GM21723 (cell line): ENCODE data around the gene USP37.
A peak's percentile ranks its signal among the peaks of the same experiment; 100 is the strongest.

ENCODE experiments used
- ATAC-seq: cut with Tn5 transposase; IDR thresholded peaks from one replicate; pipeline ENCODE4 v1.9.1; 2021; ENCODE audit warnings: mild to moderate bottlenecking, moderate library complexity; ENCODE audit not compliant: unreplicated experiment

The USP37 gene, protein sequence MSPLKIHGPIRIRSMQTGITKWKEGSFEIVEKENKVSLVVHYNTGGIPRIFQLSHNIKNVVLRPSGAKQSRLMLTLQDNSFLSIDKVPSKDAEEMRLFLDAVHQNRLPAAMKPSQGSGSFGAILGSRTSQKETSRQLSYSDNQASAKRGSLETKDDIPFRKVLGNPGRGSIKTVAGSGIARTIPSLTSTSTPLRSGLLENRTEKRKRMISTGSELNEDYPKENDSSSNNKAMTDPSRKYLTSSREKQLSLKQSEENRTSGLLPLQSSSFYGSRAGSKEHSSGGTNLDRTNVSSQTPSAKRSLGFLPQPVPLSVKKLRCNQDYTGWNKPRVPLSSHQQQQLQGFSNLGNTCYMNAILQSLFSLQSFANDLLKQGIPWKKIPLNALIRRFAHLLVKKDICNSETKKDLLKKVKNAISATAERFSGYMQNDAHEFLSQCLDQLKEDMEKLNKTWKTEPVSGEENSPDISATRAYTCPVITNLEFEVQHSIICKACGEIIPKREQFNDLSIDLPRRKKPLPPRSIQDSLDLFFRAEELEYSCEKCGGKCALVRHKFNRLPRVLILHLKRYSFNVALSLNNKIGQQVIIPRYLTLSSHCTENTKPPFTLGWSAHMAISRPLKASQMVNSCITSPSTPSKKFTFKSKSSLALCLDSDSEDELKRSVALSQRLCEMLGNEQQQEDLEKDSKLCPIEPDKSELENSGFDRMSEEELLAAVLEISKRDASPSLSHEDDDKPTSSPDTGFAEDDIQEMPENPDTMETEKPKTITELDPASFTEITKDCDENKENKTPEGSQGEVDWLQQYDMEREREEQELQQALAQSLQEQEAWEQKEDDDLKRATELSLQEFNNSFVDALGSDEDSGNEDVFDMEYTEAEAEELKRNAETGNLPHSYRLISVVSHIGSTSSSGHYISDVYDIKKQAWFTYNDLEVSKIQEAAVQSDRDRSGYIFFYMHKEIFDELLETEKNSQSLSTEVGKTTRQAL

DNA sequence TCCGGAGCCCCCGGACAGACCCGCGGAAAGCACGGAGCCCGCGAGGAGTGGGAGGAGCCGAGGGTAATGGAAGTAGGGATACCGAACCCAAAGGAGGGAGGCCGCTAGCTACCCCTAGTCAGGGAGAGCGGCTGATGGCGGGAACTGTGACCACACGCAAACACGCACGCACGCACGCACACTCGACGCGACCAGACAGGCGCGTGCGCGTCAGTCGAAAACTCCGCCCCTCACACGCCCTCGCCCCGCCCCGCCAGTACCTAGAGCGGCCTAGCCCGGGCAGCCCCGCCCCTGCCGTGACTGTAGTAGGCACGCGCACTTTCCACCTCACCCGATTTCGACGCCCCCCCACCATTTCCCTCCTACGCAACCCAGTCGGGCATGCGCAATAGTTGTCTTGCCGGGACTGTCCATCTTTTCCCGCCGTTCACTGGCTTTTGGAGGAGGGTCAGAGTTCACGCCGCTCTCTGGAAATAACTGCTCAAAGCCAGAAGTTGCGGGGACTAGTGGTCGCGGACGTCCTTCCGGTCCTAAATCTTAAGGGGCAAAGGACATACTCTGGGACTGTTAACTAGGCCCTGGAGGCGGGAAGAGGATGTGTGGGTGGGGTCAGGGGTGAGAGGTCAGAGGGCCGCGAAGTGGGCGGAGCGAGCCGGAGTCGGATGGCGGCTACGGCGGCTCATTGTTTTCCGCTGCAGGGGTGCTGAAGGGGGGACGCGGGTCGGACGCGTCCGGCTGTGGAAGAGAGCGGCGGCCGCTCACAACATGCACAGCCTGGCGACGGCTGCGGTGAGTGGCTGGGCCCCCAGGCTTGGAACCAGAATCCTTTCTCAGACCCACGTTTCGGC lies at the start of gene USP37, which contains the start of gene CNOT9:
Gene USP37, minus strand, starts transcription at position 162 of the 848 bp plus-strand sequence. CDS start 9,698 bp downstream, outside the sequence.
Gene CNOT9, plus strand, starts transcription at position 650 of the 848 bp plus-strand sequence. Its CDS starts 116 bp downstream, at position 766.
- peak; percentile 76 for ATAC-seq

DNA sequence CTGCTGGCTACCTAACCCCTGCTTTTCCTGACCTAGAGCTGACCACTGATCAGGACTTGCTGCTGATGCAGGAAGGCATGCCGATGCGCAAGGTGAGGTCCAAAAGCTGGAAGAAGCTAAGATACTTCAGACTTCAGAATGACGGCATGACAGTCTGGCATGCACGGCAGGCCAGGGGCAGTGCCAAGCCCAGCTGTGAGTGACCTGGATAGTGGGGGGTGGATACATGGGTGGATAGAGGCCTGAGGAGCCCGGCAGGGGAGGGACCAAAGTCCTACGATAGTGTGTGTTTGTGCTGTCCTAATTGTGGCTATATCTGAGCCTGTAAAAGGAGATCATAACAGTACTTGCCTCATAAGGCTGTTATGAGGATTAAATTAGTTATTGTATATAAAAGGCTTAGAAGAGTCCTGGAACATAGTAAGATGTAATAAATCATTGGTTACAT lies 47.7 kb upstream of the USP37 start:
- ATAC-seq: no peak

DNA sequence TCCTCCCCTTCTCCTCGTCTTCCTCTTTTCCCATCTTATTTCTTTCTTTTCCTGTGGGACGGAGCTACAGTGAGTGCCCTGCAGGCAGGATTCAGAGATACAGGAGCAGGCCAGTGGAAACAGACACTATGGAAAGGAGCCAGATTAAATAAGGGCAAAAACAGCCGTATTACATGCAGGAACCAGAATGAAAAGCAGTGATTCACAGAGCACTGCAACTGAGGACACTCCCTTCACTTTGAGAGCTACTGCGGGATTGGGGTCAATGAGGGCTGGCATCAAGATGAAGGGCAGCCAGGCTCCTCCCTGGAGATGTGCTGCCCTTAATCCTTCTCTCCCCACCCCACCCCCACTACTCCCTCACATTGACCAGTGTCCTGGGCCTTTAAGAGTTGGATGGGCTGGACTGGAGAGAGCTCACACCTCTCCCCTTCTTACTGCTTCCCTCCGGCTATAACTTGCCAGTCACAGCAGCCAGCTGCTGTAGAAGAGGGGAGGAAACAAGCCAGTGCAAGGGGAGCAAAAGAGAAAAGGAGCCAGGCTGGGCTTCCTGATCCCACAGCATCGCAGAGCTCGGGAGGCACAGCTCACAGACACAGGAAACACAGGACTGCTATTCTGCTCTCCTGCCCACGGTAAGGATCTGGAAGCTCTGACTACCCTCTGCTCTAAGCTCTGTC lies 39.4 kb upstream of the USP37 start, which contains the start of gene PLCD4:
Gene PLCD4, plus strand, starts transcription at position 464 of the 680 bp plus-strand sequence. CDS start 7,841 bp downstream, outside the sequence.
- ATAC-seq: no peak

DNA sequence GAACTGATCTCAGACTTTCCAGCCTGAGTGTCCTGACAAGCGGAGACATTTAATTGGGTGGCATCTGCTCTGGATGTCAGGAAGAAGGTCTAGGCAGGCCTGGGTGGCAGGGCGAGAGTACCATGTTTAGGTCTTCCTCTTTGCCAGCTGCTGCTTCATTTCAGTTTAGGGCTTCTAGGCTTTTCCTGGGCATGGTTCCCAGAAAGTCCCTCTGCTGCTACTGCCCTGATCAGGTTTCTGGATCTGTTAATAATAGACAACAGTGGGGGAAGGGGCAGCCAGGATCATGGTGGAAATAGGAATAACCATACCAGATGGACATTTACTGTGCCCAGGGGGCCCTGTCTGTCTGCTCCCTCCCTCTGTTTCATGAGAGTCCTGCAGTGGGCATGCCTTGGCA lies 37.3 kb upstream of the USP37 start:
- ATAC-seq: no peak

DNA sequence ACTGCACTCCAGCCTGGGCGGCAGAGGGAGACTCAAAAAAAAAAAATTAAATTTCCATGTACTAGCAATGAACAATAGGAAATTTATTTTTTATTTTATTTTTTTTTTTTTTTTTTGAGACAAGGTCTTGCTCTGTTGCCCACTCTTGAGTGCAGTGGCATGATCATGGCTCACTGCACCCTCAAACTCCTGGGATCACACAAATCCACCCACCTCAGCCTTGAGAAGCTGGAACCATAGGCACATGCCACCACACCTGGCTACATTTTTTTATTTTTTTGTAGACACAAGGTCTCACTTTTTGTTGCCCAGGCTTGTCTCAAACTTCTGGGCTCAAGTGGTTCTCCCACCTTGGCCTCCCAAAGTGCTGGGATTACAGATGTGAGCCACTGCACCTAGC lies 17.4 kb upstream of the USP37 start:
- no peak for ATAC-seq

DNA sequence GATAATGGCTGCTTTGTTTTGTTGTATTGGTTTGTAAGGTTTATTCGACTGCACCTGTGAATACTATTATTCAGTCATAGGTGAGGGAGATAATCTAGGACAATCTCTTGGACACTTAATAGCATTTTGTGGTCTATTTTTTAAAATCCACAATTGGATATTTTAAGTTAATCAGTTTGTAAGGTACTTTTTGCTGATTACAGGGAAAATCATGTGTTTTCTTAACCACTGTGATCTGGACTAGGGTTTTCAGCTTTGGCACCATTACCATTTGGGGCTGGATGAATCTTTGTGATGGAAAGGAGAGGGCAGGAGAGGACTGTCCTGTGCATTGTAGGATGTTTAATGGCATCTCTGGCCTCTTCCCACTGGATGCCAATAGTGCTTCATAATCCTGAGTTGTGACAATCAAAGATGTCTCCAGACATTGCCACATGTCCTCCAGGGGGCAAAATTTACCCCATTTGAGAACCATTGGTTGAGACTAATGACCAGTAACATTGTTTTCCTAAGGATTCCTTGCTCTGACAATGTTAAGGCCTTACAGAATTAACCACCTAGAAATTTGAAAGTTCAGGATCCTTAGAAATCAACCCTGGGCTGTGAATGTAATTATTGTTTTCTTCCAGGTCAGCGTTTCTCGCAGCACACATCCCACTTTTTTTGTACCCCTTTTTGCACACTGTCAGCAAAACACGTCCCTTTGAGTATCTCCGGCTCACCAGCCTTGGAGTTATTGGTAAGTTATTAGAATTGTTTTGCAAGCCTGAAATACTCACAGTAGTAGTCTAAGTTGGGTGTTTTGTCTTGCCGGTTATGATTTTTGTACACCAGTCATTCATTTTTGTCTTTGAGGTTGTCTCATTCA lies 16.1 kb upstream of the USP37 start:
- ATAC-seq: no peak

DNA sequence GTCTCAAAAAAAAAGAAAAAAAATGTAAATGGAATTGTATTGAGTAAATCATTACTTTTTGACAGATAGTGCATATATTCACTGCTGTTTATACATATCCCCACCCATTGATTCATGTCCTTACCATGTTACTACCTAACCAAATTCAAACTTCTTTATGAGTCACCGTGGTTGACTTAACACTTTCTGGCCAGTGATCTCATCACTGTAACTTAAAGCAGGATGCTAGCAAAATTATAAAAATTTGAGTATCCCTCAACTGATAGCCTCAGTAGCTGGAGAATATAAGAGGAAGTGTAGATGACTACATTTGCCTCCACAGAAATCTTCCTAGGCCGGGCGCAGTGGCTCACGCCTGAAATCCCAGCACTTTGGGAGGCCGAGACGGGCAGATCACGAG lies 13.9 kb upstream of the USP37 start:
- ATAC-seq: peak; percentile 79

DNA sequence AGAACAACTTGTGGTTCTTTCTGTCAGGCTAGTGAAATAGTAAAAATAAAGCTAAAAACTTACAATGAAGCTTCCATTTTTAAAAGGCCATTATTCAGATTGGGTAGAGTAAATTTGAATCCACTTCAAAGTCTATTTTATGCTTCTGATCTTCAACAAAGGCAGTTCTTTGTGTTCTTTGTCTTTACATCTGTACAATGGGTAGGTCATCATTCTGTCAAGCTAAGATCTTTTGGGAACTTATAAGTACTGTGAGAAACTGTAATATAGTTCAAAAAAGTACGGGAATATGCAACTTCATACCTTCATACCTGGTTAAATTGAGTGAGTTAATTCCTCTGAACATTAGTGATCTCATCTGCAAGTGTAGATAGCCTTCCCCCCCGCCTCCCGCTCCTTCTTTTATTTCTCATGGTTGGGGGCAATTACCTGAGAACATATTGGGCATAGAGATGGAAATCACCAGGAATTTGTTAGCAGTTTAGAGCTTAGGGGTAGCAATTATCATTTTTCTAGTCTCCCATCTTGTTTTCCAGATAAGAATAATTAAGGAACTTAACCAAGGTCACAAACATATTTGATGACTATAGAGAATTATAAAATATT lies 10.2 kb upstream of the USP37 start:
- ATAC-seq: no peak

DNA sequence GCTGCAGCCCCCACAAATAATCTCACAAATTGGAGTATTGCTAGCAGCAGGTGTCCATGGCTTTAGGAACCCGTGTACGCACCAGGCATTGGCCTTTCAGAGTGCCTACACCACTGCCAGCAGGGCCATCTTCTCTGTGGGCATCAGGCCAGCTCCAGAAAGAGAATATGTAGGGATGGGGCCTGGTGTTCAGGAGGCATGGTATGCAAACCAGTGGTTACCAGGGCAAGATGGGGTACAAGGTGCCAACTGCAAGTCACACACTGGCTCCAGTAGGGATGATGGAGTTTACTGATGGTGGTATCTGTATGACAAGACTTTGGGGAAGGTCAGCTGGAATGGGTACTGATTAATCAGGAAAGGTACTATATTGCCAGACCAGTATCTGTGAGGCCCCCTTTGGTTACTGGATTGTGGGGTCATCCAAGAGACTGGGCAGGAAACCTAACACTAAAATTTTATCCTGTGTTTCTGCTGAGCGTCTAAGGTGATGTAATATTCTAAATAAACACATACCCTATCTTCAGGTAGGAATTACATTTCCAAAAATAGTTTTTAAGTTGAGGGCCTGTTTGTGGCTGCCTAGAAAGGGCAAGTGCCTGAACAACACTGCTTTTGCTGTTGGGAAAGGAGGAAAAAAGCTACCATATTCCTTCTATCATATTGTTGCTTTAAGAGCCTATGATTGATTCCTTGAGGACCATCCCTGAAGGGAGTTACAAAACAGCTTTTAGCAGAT lies 9.5 kb upstream of the USP37 start:
- ATAC-seq: no peak

DNA sequence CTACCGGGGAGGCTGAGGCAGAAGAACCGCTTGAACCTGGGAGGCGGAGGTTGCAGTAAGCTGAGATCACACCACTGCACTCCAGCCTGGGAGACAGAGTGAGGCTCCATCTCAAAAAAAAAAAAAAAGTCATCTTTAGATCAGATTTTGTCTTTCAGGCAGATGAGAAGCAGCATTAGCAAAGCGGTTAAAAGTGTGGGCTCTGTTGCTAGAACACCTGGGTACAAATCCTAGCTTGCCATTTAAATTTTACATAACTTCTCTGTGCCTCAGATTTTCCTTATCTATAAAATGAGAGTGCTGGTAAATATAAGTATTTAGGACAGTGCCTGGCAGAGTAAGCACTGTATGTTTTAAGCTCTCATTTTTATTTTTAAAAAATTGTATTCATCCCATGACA lies 8.7 kb upstream of the USP37 start:
- ATAC-seq: no peak

DNA sequence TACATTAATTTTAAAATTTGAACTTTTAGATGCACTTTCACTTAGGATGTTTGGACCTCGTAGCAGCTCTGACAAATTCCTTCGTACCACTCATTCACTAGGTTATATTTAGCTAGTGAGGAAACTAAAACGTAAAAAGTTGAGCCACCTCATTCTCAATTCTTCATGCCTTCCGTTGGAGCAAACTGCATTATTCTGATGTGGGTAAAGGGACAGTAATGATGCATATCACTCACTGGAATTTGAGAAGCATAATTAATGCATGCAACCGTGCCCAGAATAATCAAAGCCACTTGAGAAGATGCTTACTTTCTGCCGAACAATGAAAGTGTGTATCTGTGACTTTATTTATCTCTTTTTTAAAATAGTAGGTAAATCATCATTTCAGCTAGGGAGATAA lies 2.7 kb upstream of the USP37 start:
- ATAC-seq: no peak

DNA sequence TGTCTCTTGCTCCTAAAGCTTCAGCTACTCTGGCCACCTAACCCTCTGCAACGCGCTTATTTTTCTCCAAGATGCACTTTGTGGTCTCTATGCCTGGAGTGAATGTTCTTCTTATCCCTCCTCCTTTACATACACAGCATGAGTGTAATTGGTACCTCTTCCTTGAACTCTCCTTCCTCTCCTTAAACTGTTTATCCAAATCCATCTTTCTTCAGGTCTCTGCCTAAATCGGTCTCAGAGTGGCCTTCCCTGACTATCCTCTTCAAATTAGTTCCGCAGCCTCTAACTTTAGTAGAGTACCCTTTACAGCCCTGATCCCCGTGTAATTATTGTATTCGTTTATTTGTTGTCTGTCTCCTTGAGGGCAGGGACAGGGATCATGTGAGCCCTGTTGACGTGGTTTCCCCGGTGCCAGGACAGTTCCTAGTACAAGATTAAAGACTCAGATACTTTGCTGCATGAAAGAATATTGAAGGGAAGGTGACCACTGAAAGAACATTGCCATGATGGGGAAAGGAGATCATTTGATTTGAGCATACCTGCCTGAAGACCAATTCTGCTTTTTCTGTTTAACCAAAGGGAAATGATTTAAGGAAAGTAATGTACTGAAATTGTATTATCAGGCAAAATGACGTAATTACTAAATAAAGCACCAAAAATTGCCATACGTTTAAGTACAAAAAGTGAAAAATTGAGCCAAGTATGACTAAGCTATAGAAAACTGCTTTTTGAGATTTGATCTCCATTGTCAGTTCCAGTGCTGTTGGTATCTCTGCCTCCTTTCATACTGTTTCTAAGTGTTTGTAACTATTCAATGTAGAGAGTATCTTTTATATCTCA lies 1.7 kb upstream of the USP37 start:
- ATAC-seq: no peak

DNA sequence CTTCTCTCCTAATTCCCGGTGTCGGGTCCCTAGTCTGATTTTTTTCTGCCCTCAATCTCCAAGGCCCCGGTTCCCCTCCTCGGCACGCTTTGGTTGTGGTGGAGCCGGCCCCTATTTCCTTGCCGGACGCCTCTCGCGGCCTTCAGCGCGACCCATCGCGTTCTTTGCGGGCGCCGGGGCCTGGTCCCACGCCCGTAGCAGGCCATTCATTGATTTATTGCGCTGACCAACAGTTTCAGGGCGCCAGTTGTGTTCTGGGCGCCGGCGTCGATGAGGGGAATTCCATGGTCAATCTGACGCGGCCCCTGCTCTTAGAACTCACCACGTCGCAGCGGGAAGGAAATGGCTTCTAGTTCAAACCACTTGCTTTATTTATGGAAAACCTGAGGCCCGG lies 884 bp upstream of the USP37 start:
- peak; percentile 32 for ATAC-seq

DNA sequence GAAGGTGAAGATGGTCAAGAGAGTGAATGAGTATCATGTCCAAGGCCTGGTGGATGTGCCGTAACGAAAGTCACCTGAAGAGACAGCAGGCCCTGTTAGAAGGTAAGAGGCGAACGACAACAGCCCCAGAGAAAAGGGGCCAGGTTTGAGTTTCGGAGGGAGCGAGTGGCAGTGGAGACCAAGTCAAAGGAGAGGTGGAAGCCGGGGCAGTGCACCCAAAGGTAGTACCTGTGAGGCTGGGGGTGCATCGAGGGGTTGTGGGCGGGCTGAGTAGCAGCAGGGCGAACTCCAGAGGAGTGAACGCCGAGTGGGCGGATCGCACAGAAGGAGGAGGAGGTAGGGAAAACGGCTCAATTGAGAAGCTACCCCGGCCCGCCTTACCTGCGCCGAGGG lies 358 bp downstream of the USP37 start:
- ATAC-seq: peak; percentile 44

DNA sequence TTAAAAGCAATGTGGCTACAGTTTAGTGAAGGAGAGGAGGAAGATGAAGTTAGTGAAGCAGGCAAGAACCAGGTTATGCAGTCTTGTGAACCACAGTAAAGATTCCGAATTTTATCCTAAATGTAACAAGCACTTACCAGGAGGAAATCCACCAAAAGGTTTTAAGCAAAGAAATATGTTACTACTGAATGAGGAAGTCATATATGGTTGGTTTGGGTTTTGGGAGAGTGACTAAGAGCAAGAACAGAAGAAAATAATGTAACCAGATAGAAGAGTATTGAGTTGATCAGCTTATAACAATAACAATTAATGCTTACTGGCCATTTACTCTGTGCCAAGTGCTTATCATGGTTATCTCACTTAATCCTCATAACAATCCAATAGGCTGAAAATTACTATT lies 1.9 kb downstream of the USP37 start:
- no peak for ATAC-seq

DNA sequence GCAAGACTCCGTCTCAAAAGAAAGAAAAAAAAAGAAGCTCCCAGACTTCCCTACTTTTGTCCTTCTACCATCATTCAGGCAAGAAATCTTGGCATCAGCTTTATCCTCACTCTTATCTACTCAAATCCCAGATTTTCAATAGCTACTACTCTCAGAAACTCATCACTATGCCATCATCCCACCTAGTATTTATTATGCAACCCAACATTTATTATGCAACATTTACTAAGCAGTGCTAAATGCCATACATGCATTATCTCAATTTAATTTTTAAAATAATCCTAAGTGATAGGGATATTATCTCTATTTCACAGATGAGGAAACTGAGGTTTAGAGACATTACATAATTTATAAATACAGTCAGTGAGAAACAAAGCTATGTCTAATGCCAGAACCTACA lies 4.1 kb downstream of the USP37 start:
- ATAC-seq: no peak

DNA sequence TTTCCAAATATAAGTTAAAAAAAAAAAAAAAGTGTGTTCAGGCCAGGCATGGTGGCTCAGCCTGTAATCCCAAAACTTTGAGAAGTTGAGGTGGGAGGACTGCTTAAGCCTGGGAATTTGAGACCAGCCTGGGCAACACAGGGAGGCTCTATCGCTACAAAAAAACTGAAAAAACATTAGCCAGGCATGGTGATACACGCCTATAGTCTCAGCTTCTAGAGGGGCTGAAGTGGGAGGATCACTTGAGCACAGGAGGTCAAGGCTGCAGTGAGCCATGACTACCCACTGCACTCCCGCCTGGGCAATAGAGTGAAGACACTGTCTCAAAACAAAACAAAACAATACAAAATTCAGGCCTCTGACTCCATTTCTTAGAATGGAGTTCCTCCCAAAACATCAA lies 9.2 kb downstream of the USP37 start:
- ATAC-seq: no peak
